ENCODE results near the gene TTC3. TPM values are rescaled to one million over a fixed set of nuclear protein-coding genes. Genes with fewer than 3 reads are reported as not detected.

Gene TTC3
- total RNA-seq, 1 experiment from 2014 or later: 92.8 TPM

GRCh38 chr21:37136261-37136660 is 63.2 kb downstream of the TTC3 start:
- Mint-ChIP-seq H3K4me3 (ENCODE audit: unreplicated experiment) (no peak overlapping the region), H3K9me3 (ENCODE audit: unreplicated experiment) (peaks cover 10% of the 10 kb centered on the region), H3K27ac (ENCODE audit: unreplicated experiment) (no peak overlapping the region), H3K36me3 (ENCODE audit: insufficient read depth, unreplicated experiment) (peaks cover 60% of the 10 kb centered on the region), H3K4me1 (ENCODE audit: low read depth, unreplicated experiment) (no peaks in the 10 kb centered on the region), H3K27me3 (ENCODE audit: insufficient read depth, unreplicated experiment) (no peaks in the 10 kb centered on the region)
- Histone ChIP-seq H3K4me1 (no peaks in the 10 kb centered on the region), H3K36me3 (ENCODE audit: control insufficient read depth, insufficient read depth, low read length) (peaks cover 2% of the 10 kb centered on the region; the same call in 1 of the 2 replicates), H3K9me3 (no peaks in the 10 kb centered on the region), H3K4me3 (ENCODE audit: low read depth, low read length) (no peak overlapping the region), H3K27me3 (replicated peaks; ENCODE audit: control insufficient read depth, insufficient read depth, low read length) (no peaks in the 10 kb centered on the region)
- CTCF ChIA-PET: no interaction called here
- no peak for DNase-seq
- BruUV-seq (replicated peaks): no TSS peak
- POLR2A ChIA-PET: no interaction called here
- TF ChIP-seq CTCF (IDR thresholded peaks at IDR 0.05; ENCODE audit: insufficient read depth in 1 of 2, low read depth in 1 of 2, low read length in 1 of 2, severe bottlenecking in 1 of 2, unreplicated experiment in 1 of 2): no peak
- intact Hi-C loops (cut with micrococcal nuclease; ENCODE audit: unreplicated experiment): no loop called here

- no peak overlapping the region for H3K27ac Mint-ChIP-seq (ENCODE audit: unreplicated experiment)
- peaks cover 58% of the 10 kb centered on the region for H3K36me3 Mint-ChIP-seq (ENCODE audit: insufficient read depth, unreplicated experiment)
- ChIA-PET POLR2A (no interaction called here), CTCF (no interaction called here)
- Histone ChIP-seq H3K36me3 (ENCODE audit: control insufficient read depth, insufficient read depth, low read length) (peaks cover 2% of the 10 kb centered on the region; the same call in 1 of the 2 replicates), H3K4me3 (ENCODE audit: low read depth, low read length) (no peak overlapping the region), H3K4me1 (no peaks in the 10 kb centered on the region), H3K27me3 (replicated peaks; ENCODE audit: control insufficient read depth, insufficient read depth, low read length) (no peaks in the 10 kb centered on the region), H3K9me3 (no peaks in the 10 kb centered on the region)
- no peak for DNase-seq
- H3K4me1 Mint-ChIP-seq (ENCODE audit: low read depth, unreplicated experiment): no peaks in the 10 kb centered on the region
- no peak overlapping the region for H3K4me3 Mint-ChIP-seq (ENCODE audit: unreplicated experiment)
- H3K9me3 Mint-ChIP-seq (ENCODE audit: unreplicated experiment): peaks cover 10% of the 10 kb centered on the region
- intact Hi-C loops (cut with micrococcal nuclease; ENCODE audit: unreplicated experiment): no loop called here
- BruUV-seq (replicated peaks): no TSS peak
- no peak for TF ChIP-seq CTCF (IDR thresholded peaks at IDR 0.05; ENCODE audit: insufficient read depth in 1 of 2, low read depth in 1 of 2, low read length in 1 of 2, severe bottlenecking in 1 of 2, unreplicated experiment in 1 of 2)
- H3K27me3 Mint-ChIP-seq (ENCODE audit: insufficient read depth, unreplicated experiment): no peaks in the 10 kb centered on the region
These were observed 63.7 kb downstream of the TTC3 start for GRCh38 chr21:37136744-37137143.

GRCh38 chr21:37139154-37139553 is 66.1 kb downstream of the TTC3 start:
- no peak overlapping the region for H3K4me3 Mint-ChIP-seq (ENCODE audit: unreplicated experiment)
- ChIA-PET POLR2A (no interaction called here), CTCF (no interaction called here)
- DNase-seq: no peak
- no peak overlapping the region for H3K27ac Mint-ChIP-seq (ENCODE audit: unreplicated experiment)
- H3K36me3 ChIP-seq (ENCODE audit: control insufficient read depth, insufficient read depth, low read length): peaks cover 2% of the 10 kb centered on the region; the same call in 1 of the 2 replicates
- intact Hi-C loops (cut with micrococcal nuclease; ENCODE audit: unreplicated experiment): no loop called here
- no peaks in the 10 kb centered on the region for H3K4me1 ChIP-seq
- TF ChIP-seq CTCF (IDR thresholded peaks at IDR 0.05; ENCODE audit: insufficient read depth in 1 of 2, low read depth in 1 of 2, low read length in 1 of 2, severe bottlenecking in 1 of 2, unreplicated experiment in 1 of 2): no peak
- H3K4me1 Mint-ChIP-seq (ENCODE audit: low read depth, unreplicated experiment): no peaks in the 10 kb centered on the region
- H3K4me3 ChIP-seq (ENCODE audit: low read depth, low read length): no peak overlapping the region
- no TSS peak for BruUV-seq (replicated peaks)
- no peaks in the 10 kb centered on the region for H3K9me3 ChIP-seq
- peaks cover 61% of the 10 kb centered on the region for H3K36me3 Mint-ChIP-seq (ENCODE audit: insufficient read depth, unreplicated experiment)
- peaks cover 10% of the 10 kb centered on the region for H3K9me3 Mint-ChIP-seq (ENCODE audit: unreplicated experiment)
- no peaks in the 10 kb centered on the region for H3K27me3 ChIP-seq (replicated peaks; ENCODE audit: control insufficient read depth, insufficient read depth, low read length)
- no peaks in the 10 kb centered on the region for H3K27me3 Mint-ChIP-seq (ENCODE audit: insufficient read depth, unreplicated experiment)

Measured in Caco-2 (cell line).